MM.1S (cell line): Measurements from ENCODE around the gene ZNF557.

Experiments used
- DNase-seq: peaks from one replicate; pipeline ENCODE4 v3.0.0-alpha.2; 2015
- H2AFZ ChIP-seq: fragments of 300-600 bp; sonication (generic); 2 replicates; pipeline ENCODE4 v1.6.0; 2016; ENCODE audit warnings: antibody characterized with exemption, low read length
- H3F3A ChIP-seq: fragments of 300-600 bp; sonication (generic); 2 replicates; pipeline ENCODE4 v1.6.1; 2016; ENCODE audit warnings: mild to moderate bottlenecking, antibody characterized with exemption, low read length, moderate library complexity, mixed read lengths; ENCODE audit not compliant: insufficient read depth
- H3K27ac ChIP-seq: fragments of 300-600 bp; sonication (generic); 2 replicates; pipeline ENCODE4 v1.5.1; 2016; ENCODE audit warnings: mild to moderate bottlenecking, low read length
- H3K27me3 ChIP-seq: fragments of 300-600 bp; sonication (generic); replicated peaks from 2 replicates; pipeline ENCODE4 v1.6.0; 2016; ENCODE audit warnings: low read length; ENCODE audit not compliant: insufficient read depth
- H3K36me3 ChIP-seq: fragments of 300-600 bp; sonication (generic); replicated peaks from 2 replicates; pipeline ENCODE4 v1.6.1; 2016; ENCODE audit warnings: mild to moderate bottlenecking, low read length, mixed read lengths; ENCODE audit not compliant: insufficient read depth
- H3K4me1 ChIP-seq: fragments of 300-600 bp; sonication (generic); 2 replicates; pipeline ENCODE4 v1.6.1; 2016; ENCODE audit warnings: low read length, mixed read lengths
- H3K4me2 ChIP-seq: fragments of 300-600 bp; sonication (generic); 2 replicates; pipeline ENCODE4 v1.6.0; 2016; ENCODE audit warnings: low read depth, low read length
- H3K4me3 ChIP-seq: fragments of 300-600 bp; sonication (generic); 2 replicates; pipeline ENCODE4 v1.5.1; 2016; ENCODE audit warnings: low read length, mixed read lengths
- H3K79me2 ChIP-seq: fragments of 300-600 bp; sonication (generic); 2 replicates; pipeline ENCODE4 v1.6.1; 2016; ENCODE audit warnings: mixed run types, low read length, mixed read lengths
- H3K9ac ChIP-seq: fragments of 300-600 bp; sonication (generic); 2 replicates; pipeline ENCODE4 v1.6.1; 2016; ENCODE audit warnings: low read length, mixed read lengths
- H3K9me2 ChIP-seq: fragments of 300-600 bp; sonication (generic); replicated peaks from 2 replicates; pipeline ENCODE4 v1.6.1; 2016; ENCODE audit warnings: mild to moderate bottlenecking, low read length, mixed read lengths; ENCODE audit not compliant: insufficient read depth
- H3K9me3 ChIP-seq: fragments of 300-600 bp; sonication (generic); replicated peaks from 2 replicates; pipeline ENCODE4 v1.6.1; 2016; ENCODE audit warnings: mild to moderate bottlenecking, low read length, mixed read lengths; ENCODE audit not compliant: insufficient read depth
- H4K20me1 ChIP-seq: fragments of 300-600 bp; sonication (generic); 2 replicates; pipeline ENCODE4 v1.6.1; 2016; ENCODE audit warnings: mild to moderate bottlenecking, low read length, moderate library complexity, mixed read lengths; ENCODE audit not compliant: insufficient read depth
- EZH2 ChIP-seq: fragments of 300-600 bp; sonication (generic); optimal IDR thresholded peaks from 2 replicates; pipeline ENCODE3; 2017; ENCODE audit warnings: low read depth, mild to moderate bottlenecking, antibody characterized with exemption, low read length, mixed read lengths
- EZH2phosphoT487 ChIP-seq: fragments of 300-600 bp; sonication (generic); IDR thresholded peaks from 2 replicates; pipeline ENCODE4 v1.6.1; 2018; ENCODE audit warnings: antibody characterized with exemption, low read length
- TF ChIP-seq, protein P1 (sequence below): fragments of 300-600 bp; sonication (generic); IDR thresholded peaks from 2 replicates; pipeline ENCODE4 v1.5.1; 2016; ENCODE audit warnings: antibody characterized with exemption, low read length, mixed read lengths

Gene ZNF557

DNA sequence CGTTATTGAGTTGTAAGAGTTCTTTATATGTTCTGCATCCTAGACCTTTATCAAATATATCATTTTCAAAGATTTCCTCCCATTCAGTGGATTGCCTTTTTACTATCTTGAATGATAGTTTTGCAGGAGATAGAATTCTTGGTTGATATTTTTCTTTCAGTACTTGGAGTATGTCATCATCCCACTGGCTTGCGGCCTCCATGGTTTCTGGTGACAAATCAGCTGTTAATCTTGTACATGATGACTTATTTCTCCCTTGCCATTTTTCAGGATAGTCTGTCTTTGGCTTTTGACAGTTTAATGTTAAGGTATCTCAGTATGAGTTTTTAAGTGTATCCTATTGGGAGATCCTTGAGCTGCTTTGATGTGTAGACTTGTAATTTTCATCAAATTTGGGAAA is 8.5 kb downstream of the ZNF557 start:
- DNase-seq: no peak
- no peak overlapping the region for H2AFZ ChIP-seq
- TF ChIP-seq EZH2 (no peak), EZH2phosphoT487 (no peak)
- TF ChIP-seq, protein P1, sequence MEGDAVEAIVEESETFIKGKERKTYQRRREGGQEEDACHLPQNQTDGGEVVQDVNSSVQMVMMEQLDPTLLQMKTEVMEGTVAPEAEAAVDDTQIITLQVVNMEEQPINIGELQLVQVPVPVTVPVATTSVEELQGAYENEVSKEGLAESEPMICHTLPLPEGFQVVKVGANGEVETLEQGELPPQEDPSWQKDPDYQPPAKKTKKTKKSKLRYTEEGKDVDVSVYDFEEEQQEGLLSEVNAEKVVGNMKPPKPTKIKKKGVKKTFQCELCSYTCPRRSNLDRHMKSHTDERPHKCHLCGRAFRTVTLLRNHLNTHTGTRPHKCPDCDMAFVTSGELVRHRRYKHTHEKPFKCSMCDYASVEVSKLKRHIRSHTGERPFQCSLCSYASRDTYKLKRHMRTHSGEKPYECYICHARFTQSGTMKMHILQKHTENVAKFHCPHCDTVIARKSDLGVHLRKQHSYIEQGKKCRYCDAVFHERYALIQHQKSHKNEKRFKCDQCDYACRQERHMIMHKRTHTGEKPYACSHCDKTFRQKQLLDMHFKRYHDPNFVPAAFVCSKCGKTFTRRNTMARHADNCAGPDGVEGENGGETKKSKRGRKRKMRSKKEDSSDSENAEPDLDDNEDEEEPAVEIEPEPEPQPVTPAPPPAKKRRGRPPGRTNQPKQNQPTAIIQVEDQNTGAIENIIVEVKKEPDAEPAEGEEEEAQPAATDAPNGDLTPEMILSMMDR: no peak
- H3K79me2 ChIP-seq: no peaks in the 10 kb centered on the region
- H3K36me3 ChIP-seq: peaks cover 81% of the 10 kb centered on the region
- H3K9me2 ChIP-seq: no peaks in the 10 kb centered on the region
- no peak overlapping the region for H3K27ac ChIP-seq
- peaks cover 5% of the 10 kb centered on the region; the same call in 1 of the 2 replicates for H3K9me3 ChIP-seq
- no peak overlapping the region for H3K4me2 ChIP-seq
- no peaks in the 10 kb centered on the region for H3K4me1 ChIP-seq
- H3F3A ChIP-seq: 0 out of 2 replicates have a peak, but pooled peaks cover 8% of the 10 kb centered on the region
- H3K4me3 ChIP-seq: no peak overlapping the region
- no peaks in the 10 kb centered on the region for H3K27me3 ChIP-seq
- H4K20me1 ChIP-seq: no peaks in the 10 kb centered on the region
- no peak overlapping the region for H3K9ac ChIP-seq

DNA sequence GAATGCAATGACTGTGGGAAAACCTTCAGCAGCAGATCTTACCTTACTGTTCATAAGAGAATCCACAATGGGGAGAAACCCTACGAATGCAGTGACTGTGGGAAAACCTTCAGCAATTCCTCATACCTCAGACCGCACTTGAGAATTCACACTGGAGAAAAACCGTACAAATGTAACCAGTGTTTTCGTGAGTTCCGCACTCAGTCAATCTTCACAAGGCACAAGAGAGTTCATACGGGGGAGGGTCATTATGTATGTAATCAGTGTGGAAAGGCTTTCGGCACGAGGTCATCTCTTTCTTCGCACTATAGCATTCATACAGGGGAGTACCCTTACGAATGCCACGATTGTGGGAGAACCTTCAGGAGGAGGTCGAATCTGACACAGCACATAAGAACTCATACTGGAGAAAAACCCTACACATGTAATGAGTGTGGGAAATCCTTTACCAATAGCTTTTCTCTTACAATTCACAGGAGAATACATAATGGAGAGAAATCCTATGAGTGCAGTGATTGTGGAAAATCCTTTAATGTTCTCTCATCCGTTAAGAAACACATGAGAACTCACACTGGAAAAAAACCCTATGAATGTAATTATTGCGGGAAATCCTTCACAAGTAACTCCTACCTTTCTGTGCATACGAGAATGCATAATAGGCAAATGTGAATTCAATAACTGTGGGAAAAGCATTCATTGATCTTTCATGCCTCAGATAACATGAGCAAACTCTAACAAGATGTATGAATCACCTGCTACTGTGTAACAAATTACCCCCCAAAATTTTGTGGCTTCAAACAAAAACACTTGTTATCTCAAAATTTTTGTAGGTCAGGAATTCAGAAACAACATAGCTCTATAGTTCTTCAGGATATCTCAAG is 13.8 kb downstream of the ZNF557 start:
- DNase-seq: no peak
- H3K79me2 ChIP-seq: no peaks in the 10 kb centered on the region

DNA sequence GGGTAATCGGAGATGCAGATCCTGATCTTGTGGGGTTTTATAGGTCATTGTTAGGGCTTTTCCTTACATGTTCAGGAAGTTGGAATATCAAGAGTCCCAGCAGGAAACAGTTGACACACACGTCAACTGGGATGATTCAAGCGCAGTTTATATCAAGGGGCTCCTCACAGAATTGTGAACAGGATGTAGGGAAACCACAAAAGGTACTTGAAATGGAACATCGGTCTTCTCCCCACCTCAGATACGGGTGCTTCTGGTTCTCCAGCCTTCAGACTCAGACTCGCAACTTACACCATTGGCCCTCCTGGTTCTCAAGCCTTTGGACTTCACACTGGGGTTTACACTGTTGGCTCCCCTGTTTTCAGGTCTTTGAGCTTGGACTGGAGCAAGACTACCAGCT is 19.5 kb downstream of the ZNF557 start:
- H3K9me3 ChIP-seq: peaks cover 4% of the 10 kb centered on the region
- no peak for TF ChIP-seq EZH2

More for the DNA sequence above, 13.8 kb downstream of the ZNF557 start:
- Histone ChIP-seq H3K9me2 (no peaks in the 10 kb centered on the region), H4K20me1 (no peaks in the 10 kb centered on the region), H3K27ac (no peak overlapping the region), H3K27me3 (no peaks in the 10 kb centered on the region), H3F3A (0 out of 2 replicates have a peak, but pooled peaks cover 8% of the 10 kb centered on the region), H3K9me3 (peaks cover 18% of the 10 kb centered on the region), H3K36me3 (peaks cover 58% of the 10 kb centered on the region), H2AFZ (no peak overlapping the region), H3K4me1 (no peaks in the 10 kb centered on the region), H3K9ac (no peak overlapping the region), H3K4me2 (no peak overlapping the region), H3K4me3 (no peak overlapping the region)
- TF ChIP-seq EZH2phosphoT487 (no peak), EZH2 (no peak)
- TF ChIP-seq, protein P1: no peak

DNA sequence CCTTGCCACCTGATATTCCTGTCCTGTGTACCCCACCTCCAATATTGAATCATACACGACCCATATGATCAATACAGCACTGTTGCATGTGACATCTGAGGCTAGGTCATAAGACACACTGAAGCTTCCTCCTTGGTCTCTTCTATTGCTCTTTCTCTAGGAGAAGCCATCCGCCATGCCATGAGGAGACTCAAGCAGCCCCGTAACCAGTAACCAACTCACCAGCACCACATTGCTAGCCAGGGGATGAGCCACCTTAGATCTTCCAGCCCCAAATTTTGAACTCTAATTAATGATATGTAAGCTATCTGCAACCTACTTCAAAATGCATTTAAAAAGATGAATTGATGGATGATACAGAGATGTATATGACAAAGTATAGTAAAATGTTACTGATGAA is 28.6 kb downstream of the ZNF557 start:
- no peak for DNase-seq
- no peaks in the 10 kb centered on the region for H3K79me2 ChIP-seq
- H3K4me2 ChIP-seq: peak overlapping the region; percentile 61
- no peak for TF ChIP-seq EZH2
- TF ChIP-seq, protein P1: no peak
- TF ChIP-seq EZH2phosphoT487: no peak
- no peaks in the 10 kb centered on the region for H3K9me2 ChIP-seq
- no peaks in the 10 kb centered on the region for H3K36me3 ChIP-seq
- H4K20me1 ChIP-seq: no peaks in the 10 kb centered on the region
- peak overlapping the region; percentile 67; the same call in 1 of the 2 replicates for H2AFZ ChIP-seq
- H3K27ac ChIP-seq: no peak overlapping the region
- no peaks in the 10 kb centered on the region for H3K27me3 ChIP-seq
- H3K4me3 ChIP-seq: peak overlapping the region; percentile 70
- no peaks in the 10 kb centered on the region for H3K9me3 ChIP-seq
- no peak overlapping the region; the same call in 1 of the 2 replicates for H3K9ac ChIP-seq
- H3F3A ChIP-seq: 0 out of 2 replicates have a peak, but pooled peaks cover 13% of the 10 kb centered on the region
- peaks cover 10% of the 10 kb centered on the region; the same call in 1 of the 2 replicates for H3K4me1 ChIP-seq

More for the DNA sequence above, 19.5 kb downstream of the ZNF557 start:
- H3F3A ChIP-seq: no peaks in the 10 kb centered on the region; the same call in 1 of the 2 replicates
- H3K4me1 ChIP-seq: no peaks in the 10 kb centered on the region
- H3K79me2 ChIP-seq: no peaks in the 10 kb centered on the region
- no peaks in the 10 kb centered on the region for H4K20me1 ChIP-seq
- no peak overlapping the region for H3K4me2 ChIP-seq
- H3K9ac ChIP-seq: no peak overlapping the region
- H3K27ac ChIP-seq: no peak overlapping the region
- peaks cover 4% of the 10 kb centered on the region for H3K36me3 ChIP-seq
- no peaks in the 10 kb centered on the region for H3K9me2 ChIP-seq
- H3K27me3 ChIP-seq: no peaks in the 10 kb centered on the region
- no peak overlapping the region for H2AFZ ChIP-seq
- no peak overlapping the region for H3K4me3 ChIP-seq
- no peak for DNase-seq
